Lower leg skin (tissue), 3 donors: ENCODE data around the gene CEP104.

Source experiments
- POLR2A ChIP-seq, 2 donors: fragments of 450-650 bp; IDR thresholded peaks; one replicate each; pipeline ENCODE4 v1.6.1; 2016 to 2017; ENCODE audit warnings: antibody characterized with exemption in 2 of 2, mild to moderate bottlenecking in 1 of 2, moderate library complexity in 1 of 2
- TF ChIP-seq, protein P1 (sequence below), 3 donors: fragments of 450-650 bp; IDR thresholded peaks; one replicate each; pipeline ENCODE4 v1.5.1; 2016; ENCODE audit warnings: antibody characterized with exemption in 3 of 3, mild to moderate bottlenecking in 3 of 3, moderate library complexity in 2 of 3

DNA sequence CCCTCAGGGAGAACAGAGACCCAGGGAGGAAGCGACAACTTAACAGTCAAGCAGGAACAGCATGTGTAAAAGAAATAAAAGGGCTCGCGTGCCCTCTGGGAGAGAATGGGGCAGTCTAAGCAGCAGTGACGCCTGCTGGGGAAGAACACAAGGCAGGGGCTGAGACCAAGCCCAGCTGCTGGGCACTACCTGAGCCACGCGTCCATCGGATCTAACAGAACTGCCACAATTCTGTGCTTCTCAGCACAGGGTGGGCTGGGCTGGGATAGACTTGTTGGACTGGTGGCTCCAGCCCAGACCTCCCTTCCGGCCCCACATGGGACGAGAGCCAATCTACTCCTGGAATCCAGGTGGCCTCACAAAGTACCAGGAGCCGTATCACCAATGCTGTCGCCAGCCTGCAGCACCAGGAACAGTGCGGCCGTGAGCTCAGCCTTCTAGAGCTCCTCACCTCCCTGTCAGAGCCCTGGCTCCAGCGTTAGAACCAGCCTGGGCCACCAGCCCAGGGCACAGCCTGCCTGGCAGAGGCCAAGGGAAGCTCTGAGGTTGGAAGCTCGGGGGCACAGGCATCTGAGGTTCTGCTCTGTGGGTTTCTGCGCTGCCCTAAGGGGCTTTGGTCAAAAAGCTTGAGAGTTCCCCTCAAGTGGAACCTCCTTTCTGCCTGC, 68.1 kb downstream of the CEP104 start:
- TF ChIP-seq, protein P1, sequence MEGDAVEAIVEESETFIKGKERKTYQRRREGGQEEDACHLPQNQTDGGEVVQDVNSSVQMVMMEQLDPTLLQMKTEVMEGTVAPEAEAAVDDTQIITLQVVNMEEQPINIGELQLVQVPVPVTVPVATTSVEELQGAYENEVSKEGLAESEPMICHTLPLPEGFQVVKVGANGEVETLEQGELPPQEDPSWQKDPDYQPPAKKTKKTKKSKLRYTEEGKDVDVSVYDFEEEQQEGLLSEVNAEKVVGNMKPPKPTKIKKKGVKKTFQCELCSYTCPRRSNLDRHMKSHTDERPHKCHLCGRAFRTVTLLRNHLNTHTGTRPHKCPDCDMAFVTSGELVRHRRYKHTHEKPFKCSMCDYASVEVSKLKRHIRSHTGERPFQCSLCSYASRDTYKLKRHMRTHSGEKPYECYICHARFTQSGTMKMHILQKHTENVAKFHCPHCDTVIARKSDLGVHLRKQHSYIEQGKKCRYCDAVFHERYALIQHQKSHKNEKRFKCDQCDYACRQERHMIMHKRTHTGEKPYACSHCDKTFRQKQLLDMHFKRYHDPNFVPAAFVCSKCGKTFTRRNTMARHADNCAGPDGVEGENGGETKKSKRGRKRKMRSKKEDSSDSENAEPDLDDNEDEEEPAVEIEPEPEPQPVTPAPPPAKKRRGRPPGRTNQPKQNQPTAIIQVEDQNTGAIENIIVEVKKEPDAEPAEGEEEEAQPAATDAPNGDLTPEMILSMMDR (IDR thresholded peaks at IDR 0.05) = no peak
- no peak for TF ChIP-seq POLR2A (IDR thresholded peaks at IDR 0.05)
